Activated CD4-positive, alpha-beta T cell treated with anti-CD3 and anti-CD28 coated beads, Interleukin-2, Interleukin-4, amounts not matched to agents 100 ng/mL and 50 ng/mL, durations not matched to agents 16 hours and 8 hours (primary cell): ENCODE measurements around the gene APOC3.

Experiments used
- DNase-seq: peaks from one replicate; pipeline ENCODE4 v3.0.0-alpha.2; 2020; ENCODE audit warnings: low spot score

APOC3 gene

DNA sequence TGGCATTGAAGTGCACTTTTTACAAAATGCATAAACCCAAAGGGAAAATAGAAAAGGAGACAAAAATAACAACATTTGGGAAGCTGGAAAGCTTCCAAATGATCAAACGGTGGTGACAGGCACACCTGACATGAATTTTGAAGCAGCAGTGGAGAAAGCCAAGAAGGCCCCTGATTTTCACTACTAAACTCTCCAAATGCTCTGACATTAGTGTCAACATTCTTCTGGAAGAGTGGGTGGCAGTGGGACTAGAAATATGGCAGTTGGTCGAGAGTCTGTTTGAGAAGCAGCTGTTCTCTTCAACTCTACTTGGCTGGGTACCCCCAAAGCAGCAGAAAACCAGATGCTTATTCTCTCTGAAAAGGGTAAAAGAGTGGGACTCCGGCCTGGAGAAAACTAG lies 25.7 kb upstream of the APOC3 start:
- DNase-seq = no peak

DNA sequence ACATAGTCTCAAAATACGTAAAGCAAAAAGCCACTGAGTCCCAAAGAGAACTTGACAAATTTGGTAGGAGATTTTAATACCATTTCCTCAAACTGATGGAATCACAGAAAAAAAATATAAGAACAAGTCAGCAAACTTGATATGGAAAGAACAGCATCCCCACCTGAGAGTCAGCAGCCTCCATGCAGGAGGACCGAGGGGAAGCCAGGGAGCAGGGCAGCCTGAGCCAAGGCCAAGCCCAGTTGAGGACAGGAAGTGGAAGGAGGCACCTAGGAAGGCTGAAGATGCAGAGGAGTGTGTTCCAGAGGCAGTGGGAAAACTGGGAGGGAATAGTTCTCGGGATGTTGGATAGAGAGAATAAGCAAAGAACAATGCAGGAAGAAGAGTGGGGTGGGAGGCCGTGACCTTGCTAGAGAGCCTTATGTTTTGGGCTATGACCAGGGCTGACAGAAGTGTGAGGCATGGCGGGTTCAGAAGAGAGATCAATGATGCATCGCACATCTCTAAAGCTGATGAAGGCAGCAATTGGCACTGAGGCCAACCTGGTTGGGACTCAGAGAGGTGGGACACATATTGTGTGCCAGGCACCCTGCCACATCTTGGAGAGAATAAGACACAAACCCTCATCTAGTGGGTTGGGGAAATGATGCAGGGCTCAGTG lies 22.0 kb upstream of the APOC3 start:
- DNase-seq = no peak

DNA sequence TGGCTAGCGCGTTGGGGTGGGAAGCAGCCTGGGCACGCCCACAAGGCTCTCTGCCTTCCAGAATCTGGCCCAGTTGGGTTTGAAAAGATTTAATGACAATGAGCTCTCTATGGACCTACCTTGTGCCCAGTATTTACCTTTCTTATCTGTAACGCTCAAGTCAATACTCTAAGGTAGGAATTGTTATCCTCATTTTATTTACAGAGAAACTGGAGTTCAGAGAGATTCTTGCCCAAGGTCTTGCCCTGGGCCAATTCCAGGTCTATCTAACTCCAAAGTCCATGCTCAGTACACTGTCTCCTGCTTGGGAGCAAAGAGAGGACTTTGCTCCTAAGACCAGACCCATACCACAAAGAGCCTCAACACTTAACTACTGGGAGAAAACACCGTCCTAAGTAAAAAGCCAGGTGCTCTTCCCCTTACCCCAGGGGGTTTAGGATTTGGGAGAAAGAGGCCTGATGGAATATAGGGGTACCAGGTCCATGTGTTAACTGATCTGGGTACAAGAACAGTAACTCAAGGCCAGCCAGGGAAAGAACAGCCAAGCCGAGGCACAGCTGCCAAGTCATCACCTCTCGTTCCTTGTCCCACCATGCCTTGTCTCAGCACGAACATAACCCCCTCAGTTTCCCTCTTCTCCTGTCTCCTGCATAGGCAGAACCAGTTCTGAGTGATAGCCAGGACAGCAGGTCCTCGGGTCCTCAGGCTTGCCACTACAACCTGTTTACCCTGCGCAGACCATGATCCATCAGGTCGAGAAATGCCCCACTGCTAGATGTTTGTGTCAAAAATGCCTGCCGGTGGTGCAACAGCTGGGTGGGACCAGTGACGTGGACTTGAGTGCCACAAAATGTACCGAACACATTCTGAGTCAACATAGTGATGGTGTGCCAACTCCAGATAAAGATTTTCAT lies 21.2 kb upstream of the APOC3 start:
- DNase-seq = no peak

- no peak for DNase-seq
Observed at GRCh38 chr11:116811194-116811593, 18.5 kb upstream of the APOC3 start.

DNA sequence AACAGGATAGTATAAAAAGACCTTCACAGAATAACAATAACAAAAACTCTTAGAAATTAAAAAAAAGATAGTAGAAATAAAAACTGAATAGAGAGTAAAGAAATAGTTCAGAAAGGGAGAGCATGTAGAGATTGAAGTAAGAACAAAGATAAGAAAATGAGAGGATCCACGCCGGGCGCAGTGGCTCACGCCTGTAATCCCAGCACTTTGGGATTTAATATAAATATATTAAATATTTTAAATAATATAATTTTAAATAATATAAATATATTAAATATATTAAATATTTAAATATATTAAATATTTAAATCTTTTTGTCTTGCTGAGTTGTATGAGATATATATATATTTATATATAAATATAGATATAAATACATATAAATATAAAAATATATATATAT lies 17.6 kb upstream of the APOC3 start:
- DNase-seq = no peak

- DNase-seq = no peak
Observed at GRCh38 chr11:116813170-116813569, 16.5 kb upstream of the APOC3 start.

- no peak for DNase-seq
Observed at GRCh38 chr11:116813781-116814471, 15.8 kb upstream of the APOC3 start.

DNA sequence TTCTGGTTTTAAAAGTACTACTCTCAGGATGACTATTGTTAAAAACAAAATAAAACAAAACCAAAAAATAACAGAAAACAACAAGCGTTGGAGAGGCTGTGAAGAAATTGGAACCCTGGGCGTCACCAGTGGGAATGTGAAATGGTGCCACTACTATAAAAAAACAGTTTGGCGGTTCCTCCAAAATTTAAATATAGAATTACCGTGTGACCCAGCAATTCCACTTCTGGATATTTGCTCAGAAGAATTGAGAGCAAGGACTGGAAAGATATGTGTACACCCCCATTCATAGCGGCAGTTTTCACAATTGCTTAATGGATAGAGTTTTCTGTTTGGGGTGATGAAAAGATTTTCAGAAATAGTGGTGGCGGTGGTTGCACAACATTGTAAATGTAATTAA lies 15.2 kb upstream of the APOC3 start:
- DNase-seq = no peak

GRCh38 chr11:116819049-116819448 lies 10.7 kb upstream of the APOC3 start:
- DNase-seq = no peak

GRCh38 chr11:116821050-116821918 lies 8.4 kb upstream of the APOC3 start:
- no peak for DNase-seq

GRCh38 chr11:116822575-116822974 lies 7.1 kb upstream of the APOC3 start:
- DNase-seq = no peak

DNA sequence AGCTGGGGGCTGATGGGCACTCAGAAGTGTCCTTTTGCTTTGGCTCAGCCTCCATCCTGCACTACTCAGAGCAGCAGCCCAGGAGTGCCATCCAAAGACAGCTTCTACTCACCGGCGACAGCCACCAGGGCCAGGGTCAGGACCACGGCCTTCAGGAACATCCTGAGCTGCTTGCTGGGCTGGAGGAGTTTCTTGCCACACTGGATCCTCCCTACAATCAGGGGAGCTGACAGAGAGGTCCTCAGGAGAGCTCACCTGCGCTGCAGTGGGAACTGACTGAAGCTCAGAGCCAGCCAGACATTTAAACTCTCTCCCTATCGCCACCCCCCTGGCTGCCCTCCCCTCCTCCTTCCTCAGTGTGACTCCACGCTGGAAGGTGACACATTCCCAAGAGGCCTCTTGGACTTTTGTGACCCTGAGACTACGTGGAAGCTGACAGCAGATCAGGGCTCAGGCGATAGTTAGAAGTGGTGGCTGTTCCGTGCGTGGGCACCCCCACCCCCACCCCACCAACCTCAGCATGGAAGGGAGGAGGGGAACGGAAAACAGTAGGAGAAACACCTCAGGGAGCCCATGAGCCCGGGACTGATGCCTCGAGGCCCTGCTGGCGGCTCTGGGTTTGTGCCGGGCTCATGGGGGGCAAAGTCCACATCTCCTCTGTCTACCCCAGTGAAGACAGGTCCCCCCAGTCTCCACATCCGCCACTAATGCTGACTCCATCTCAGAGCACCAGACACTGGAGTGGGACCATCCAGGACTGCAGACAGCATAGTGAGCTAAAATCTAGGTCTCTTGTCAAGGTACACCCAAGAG lies 6.5 kb upstream of the APOC3 start, which contains the start of gene APOA4:
TSS of gene APOA4 (minus strand) at position 274 of the 813 bp plus-strand sequence. CDS start at position 161, 113 bp downstream.
- no peak for DNase-seq

DNA sequence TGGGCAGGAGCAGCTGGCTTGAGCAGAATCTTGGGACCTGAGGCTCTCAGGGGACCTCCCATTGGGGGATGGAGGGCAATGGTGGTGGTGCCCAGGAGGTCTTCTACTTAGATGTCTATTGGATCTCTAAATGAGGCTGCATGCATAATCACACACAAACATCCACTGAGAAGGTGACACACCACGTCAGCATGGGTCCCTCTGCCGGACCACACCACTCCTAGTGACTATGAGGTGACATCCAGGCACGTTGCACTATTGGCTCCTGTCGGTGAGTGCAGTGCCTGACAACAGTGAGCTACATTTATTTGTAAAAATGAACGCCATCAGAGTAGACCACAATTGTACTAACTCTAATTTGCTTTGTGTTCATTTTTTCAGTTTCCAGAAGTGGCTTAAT lies 4.3 kb upstream of the APOC3 start:
- no peak for DNase-seq

DNA sequence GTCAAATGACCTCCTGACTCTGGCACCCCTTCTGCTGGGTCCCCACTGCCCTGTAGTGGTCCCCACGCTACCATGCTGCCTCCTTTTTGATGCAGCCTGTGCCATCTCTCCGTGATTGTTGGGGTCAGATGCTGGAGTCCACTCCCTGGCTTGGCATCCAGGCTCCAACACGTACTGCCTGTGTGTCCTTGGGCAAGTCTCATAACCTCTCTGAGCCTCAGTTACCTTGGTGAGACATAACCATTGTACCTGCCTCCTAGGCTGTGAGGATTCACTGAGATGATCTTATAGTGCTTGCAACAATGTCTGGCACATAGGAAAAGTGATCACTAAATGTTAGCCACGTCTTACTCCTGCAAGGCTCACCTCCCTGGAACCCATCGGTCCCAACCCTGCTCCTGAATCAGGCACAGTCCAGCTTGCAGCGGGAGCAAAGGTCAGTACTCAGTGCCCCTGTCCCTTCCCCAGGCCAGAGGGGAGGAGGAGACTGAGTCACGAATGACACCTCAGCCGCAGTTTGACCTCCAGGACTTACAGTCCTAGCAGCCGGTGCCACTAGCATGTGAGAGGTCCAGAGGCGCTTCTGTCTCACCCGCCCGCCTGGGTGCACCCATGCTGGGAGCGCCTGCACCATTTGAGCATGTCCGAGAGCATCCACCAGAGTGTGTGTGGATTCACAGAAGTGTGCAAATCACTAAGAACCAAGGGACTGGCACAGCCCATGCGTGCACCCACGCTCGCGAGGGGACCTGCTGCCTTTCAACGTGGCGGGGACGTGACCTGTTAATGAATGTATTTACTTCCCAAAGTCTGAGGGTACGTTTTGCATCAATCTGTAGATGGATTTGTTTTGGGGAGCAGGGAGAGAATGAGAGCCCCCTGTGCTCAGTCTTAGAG lies 3.6 kb upstream of the APOC3 start:
- DNase-seq = no peak

DNA sequence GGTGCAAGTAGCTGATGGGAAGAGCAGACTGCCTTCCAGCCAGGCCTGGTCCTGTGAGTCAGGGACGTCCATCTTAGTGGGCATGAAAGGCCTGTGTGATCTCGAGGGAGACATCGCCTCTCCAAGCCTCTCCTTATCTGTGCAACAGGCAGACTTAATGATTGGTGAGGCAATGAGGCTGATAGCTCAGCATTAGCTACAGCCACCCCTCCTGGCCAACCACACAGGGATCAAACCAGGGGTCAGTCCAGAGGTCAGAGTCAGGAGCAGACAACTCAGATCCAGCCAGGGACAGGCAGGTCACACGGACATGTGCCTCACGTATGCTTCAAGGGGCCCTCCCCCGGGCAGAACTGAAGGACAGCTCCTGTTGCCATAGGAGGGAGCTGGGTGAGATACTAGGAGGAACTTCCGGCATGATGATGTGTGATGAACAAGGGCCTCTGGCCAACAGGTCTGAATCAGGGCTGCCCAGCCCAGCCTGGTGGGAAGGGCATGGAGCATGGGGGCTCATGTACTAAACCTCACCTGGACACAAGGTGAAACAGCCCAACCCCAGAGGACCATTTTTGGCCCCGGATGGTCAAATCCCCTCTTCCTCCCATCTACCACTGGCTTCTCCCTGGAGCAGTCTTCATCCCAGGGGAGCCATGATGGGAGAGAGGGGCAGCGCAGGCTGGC lies 2.8 kb upstream of the APOC3 start:
- DNase-seq = no peak

DNA sequence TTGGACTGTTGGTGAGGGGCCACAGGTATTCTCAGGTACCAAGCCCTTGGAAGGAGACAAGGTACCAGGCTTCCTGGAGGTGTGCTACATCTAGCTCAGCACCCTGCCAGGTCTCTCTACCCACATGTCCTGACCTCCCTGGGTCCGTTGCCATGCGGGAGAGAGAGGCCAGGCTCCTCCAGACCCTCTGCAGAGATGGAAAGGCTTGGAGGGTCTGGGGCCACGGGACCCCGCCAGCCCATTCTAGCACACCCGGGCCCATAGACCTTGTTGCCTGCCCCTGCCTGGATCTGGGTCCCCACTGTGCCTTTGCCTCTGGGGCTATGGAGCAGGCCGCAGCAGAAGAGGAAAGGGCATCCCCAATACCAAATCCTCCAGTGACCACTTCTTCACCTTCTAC lies 2.2 kb upstream of the APOC3 start:
- no peak for DNase-seq

DNA sequence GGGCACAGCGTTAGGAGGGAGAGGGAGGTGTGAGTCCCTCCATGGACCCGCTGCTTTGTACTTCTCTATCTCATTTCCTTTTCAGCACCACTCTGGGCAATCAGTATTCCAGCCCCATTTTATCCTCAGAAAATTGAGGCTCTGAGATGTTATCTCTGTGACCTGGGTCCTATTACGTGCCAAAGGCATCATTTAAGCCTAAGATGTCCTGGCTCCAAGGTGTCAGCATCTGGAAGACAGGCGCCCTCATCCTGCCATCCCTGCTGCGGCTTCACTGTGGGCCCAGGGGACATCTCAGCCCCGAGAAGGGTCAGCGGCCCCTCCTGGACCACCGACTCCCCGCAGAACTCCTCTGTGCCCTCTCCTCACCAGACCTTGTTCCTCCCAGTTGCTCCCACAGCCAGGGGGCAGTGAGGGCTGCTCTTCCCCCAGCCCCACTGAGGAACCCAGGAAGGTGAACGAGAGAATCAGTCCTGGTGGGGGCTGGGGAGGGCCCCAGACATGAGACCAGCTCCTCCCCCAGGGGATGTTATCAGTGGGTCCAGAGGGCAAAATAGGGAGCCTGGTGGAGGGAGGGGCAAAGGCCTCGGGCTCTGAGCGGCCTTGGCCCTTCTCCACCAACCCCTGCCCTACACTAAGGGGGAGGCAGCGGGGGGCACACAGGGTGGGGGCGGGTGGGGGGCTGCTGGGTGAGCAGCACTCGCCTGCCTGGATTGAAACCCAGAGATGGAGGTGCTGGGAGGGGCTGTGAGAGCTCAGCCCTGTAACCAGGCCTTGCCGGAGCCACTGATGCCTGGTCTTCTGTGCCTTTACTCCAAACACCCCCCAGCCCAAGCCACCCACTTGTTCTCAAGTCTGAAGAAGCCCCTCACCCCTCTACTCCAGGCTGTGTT lies 829 bp upstream of the APOC3 start:
- no peak for DNase-seq

DNA sequence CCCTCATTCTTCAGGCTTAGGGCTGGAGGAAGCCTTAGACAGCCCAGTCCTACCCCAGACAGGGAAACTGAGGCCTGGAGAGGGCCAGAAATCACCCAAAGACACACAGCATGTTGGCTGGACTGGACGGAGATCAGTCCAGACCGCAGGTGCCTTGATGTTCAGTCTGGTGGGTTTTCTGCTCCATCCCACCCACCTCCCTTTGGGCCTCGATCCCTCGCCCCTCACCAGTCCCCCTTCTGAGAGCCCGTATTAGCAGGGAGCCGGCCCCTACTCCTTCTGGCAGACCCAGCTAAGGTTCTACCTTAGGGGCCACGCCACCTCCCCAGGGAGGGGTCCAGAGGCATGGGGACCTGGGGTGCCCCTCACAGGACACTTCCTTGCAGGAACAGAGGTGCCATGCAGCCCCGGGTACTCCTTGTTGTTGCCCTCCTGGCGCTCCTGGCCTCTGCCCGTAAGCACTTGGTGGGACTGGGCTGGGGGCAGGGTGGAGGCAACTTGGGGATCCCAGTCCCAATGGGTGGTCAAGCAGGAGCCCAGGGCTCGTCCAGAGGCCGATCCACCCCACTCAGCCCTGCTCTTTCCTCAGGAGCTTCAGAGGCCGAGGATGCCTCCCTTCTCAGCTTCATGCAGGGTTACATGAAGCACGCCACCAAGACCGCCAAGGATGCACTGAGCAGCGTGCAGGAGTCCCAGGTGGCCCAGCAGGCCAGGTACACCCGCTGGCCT lies 641 bp downstream of the APOC3 start:
- no peak for DNase-seq
